NCI-H1436 (cell line): ENCODE data around the gene SLC25A45.

ENCODE experiments used
- DNase-seq: peaks from one replicate; lab custom pipeline; 2025; lab: John Stamatoyannopoulos, UW

Gene SLC25A45

GRCh38 chr11:65389294-65389980 lies 7.0 kb upstream of the SLC25A45 start:
- no peak for DNase-seq

GRCh38 chr11:65388731-65389130 lies 6.3 kb upstream of the SLC25A45 start:
- DNase-seq: no peak

- DNase-seq: peak; percentile 65
Measured at GRCh38 chr11:65386307-65387140, 4.1 kb upstream of the SLC25A45 start, which contains the start of gene FRMD8. Gene FRMD8 (plus strand): TSS chr11:65386637. CDS start chr11:65387037, 400 bp downstream.

DNA sequence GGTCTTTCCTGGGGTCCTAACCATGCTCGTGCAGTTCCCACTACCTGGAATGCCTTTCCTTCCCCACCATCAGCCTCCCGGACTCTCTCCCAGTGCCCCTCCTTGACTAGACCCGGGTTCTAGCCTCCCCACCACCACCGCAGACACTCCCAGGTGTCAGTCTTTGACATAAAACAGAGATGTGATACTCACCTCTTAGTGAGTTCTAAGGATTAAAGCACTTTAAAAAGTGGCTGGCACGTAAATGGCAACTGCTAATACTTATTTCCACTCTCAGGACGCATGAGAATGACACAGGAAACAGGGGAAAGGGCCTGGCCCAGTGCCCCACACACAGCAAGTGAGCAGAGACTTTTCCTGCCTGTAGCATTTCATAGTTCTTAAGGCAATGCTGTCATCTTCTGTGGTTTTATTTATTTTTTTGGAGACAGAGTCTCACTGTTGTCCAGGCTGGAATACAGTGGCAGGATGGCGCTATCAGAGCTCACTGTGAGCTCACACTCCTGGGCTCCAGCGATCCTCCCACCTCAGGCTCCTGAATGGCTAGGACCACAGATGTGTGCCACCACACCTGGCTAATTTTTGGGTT lies 1.9 kb upstream of the SLC25A45 start:
- no peak for DNase-seq

DNA sequence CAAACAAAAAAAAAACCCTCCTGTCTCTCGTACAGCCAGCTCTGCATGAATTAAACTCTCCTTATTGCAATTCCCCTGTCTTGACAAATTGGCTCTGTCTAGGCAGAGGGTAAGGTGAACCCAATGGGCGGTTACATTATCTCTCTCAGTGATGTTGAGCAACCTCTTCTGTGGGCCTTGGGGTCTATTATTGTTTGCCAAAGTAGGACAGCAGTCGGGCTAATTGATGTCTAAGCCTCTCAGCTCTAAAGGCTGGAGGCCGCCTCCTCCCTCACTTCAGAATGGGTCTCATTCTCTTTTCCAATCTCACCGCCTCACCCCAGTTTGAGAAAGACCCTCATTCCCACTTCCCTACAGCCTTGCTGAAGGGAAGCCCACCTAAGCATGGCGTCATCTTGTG lies 1.3 kb upstream of the SLC25A45 start:
- no peak for DNase-seq

- no peak for DNase-seq
Measured at GRCh38 chr11:65382804-65383368, 440 bp upstream of the SLC25A45 start.

- no peak for DNase-seq
Measured at GRCh38 chr11:65381716-65382032, 772 bp downstream of the SLC25A45 start.

GRCh38 chr11:65380460-65381119 lies 1.9 kb downstream of the SLC25A45 start:
- DNase-seq: no peak

GRCh38 chr11:65379698-65380459 lies 2.6 kb downstream of the SLC25A45 start:
- no peak for DNase-seq

DNA sequence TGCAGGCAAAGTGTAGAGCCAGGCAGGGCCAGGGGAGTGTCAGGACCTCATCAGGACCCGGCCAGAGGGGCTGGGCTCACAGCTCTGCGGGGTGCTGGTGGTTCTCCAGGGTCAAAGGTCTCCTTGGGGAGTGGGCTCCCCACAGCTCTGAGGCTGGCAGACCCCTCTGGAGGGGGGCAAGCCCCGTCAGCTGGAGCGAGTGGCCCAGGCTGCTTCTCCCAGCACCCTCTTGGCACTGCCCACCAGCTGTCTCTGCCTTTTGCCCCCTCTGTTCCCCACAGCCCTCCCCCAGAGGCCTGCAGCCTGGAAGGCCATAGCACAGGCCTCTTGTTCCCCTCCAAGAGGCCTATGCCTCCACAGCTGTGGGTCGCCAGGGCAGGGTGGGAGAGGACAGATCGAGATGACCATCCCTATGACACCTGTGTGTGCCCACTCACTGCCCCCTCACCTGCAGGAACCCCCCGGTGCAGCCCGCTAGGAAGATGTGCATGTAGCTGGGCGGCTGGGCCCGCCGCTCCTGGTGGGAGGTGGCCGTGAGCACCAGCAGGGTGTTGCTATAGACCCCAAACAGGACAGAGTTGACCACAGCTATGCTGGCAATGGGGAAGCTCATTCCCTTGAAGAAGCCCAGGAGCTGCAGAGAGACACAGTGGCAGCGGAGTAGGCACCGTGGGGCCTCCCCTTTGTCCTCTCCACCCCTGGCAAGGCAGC lies 3.4 kb downstream of the SLC25A45 start:
- no peak for DNase-seq

DNA sequence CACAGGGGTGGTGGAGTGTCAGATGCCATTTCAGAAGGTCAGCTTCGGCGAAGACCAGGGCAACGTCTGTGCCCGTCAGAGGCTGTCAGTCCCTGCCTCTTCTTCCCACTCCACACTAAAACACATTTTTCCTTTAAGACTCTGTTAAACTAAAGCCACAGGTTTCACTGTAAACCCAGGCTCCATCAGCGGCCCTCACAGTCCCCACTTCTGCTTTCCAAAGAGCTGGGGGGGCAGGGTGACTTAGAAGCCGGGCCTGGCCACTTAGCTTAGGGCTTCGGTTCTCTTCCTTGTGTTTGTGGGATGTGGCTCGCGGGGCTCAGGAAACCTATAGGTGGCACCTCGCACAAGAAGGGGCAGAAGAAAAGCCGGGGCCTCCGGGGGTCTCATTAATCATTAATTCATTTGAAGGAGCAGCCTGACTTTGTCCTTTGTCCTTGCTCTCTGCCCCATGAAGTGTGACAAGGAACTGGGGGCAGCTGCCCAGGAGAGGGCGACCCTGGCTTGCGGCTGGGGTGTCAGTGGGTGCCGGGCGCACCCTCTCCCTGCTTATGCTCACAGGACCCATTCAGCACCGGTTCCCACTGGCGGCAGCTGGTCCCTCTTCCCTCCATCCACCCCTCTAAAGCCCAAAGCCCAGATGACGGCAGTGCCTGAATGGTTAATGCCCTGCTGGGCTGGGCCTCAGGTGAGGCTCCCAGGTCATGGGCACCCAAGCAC lies 4.1 kb downstream of the SLC25A45 start:
- no peak for DNase-seq

DNA sequence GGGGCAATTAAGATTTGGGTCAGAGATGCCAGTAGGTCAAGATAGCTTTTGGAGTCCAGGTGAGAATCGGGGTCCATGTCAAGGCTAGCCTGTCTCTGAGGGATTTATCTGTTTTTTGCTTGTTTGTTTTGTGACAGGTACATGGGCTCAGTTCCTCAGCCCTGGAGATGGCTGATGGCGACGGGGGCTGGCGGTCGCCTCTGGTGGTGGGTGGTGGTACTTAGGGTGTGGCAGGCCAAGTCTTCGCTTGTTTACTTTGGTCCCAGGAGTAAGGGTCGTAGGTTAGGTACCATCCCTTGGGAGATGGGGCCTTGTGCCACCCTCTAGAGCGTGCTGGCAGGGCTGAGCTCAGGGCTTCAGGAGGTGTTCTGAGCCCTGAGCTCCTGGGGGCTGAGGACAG lies 4.7 kb downstream of the SLC25A45 start:
- no peak for DNase-seq

- DNase-seq: no peak
Measured at GRCh38 chr11:65377036-65377435, 5.4 kb downstream of the SLC25A45 start.

- no peak for DNase-seq
Measured at GRCh38 chr11:65376138-65376713, 6.2 kb downstream of the SLC25A45 start.

GRCh38 chr11:65375012-65375411 lies 7.4 kb downstream of the SLC25A45 start:
- DNase-seq: no peak

GRCh38 chr11:65373839-65374580 lies 8.4 kb downstream of the SLC25A45 start:
- no peak for DNase-seq

DNA sequence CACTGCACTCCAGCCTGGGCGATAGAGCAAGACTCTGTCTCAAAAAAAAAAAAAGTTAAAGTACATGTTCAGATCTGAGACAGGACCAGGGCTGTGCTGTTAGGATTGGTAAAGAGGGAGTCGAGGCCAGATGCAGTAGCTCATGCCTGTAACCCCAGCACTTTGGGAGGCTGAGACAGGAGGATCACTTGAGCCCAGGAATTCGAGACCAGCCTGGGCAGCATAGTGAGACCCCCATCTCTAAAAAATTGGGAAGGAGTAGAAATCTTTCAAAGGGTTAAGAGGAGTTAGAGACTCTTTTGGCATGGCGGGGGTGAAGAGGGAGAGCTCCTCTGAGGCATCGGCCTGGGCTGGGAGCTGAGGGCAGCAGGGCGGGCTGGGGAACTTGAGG lies 11.8 kb downstream of the SLC25A45 start:
- no peak for DNase-seq

DNA sequence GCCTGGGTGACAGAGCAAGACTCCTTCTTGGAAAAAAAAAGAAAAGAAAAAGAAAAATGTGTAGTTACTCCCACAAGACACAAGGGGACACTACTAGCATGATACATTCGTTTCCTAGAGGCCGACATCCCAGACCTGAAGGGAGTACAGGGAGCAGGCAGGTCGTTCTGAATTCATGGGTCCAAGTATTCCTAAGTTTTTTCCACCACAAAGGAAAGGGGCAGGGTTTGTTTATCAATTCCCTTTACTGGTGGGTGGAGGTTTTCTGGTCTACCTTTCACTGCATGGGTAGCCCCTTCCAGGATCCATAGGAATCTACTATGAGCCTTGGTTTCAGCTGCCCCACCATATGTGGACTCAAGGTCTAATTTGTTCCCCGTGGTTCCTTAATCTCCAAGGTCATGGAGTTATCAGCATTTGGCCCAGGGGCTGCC lies 16.1 kb downstream of the SLC25A45 start:
- DNase-seq: peak; percentile 72

- DNase-seq: no peak
Measured at GRCh38 chr11:65363770-65364169, 18.7 kb downstream of the SLC25A45 start.
